SK-N-SH treated with all-trans-retinoic acid at 6 μM for 48 hours (cell line): Measurements from ENCODE around the gene FHIT.

Experiments
- ATAC-seq: fragments of 200-7000 bp; cut with Tn5 transposase; 3 replicates; pipeline ENCODE4 v1.9.1; 2020; ENCODE audit warnings: mild to moderate bottlenecking, moderate library complexity
- ARNTL ChIP-seq: fragments of 450-650 bp; formaldehyde crosslinking; IDR thresholded peaks from 2 replicates; pipeline ENCODE4 v1.5.0; 2020; ENCODE audit warnings: low read depth, mild to moderate bottlenecking, moderate library complexity, borderline replicate concordance
- BACH2 ChIP-seq: fragments of 250-450 bp; sonication (Bioruptor Pico); IDR thresholded peaks from 2 replicates; pipeline ENCODE4 v1.9.0; 2021; ENCODE audit warnings: mild to moderate bottlenecking, borderline replicate concordance
- ESRRG ChIP-seq: fragments of 250-450 bp; sonication (Bioruptor Pico); IDR thresholded peaks from 2 replicates; pipeline ENCODE4 v1.6.1; 2021; ENCODE audit warnings: mild to moderate bottlenecking
- GLIS3 ChIP-seq: fragments of 250-450 bp; sonication (Bioruptor Pico); IDR thresholded peaks from 2 replicates; pipeline ENCODE4 v1.5.0; 2020; ENCODE audit warnings: mild to moderate bottlenecking, moderate library complexity
- ISL1 ChIP-seq: fragments of 250-450 bp; sonication (Bioruptor Pico); IDR thresholded peaks from 2 replicates; pipeline ENCODE4 v2.1.2; 2022; ENCODE audit warnings: mild to moderate bottlenecking, moderate library complexity
- OSR1 ChIP-seq: fragments of 250-450 bp; sonication (Bioruptor Pico); IDR thresholded peaks from 2 replicates; pipeline ENCODE4 v1.8.0; 2022; ENCODE audit warnings: moderate library complexity, mild to moderate bottlenecking, inconsistent platforms
- PPARA ChIP-seq: fragments of 250-450 bp; sonication (Bioruptor Pico); IDR thresholded peaks from 2 replicates; pipeline ENCODE4 v1.5.0; 2020; ENCODE audit warnings: mild to moderate bottlenecking, borderline replicate concordance
- RARB ChIP-seq: fragments of 250-450 bp; sonication (Bioruptor Pico); IDR thresholded peaks from 2 replicates; pipeline ENCODE4 v1.8.0; 2021; ENCODE audit warnings: mild to moderate bottlenecking, moderate library complexity
- TCF4 ChIP-seq: fragments of 250-450 bp; sonication (Bioruptor Pico); IDR thresholded peaks from 2 replicates; pipeline ENCODE4 v1.8.0; 2021; ENCODE audit warnings: mild to moderate bottlenecking, moderate library complexity, borderline replicate concordance
- TOX ChIP-seq: fragments of 250-450 bp; sonication (Bioruptor Pico); IDR thresholded peaks from 2 replicates; pipeline ENCODE4 v1.8.0; 2021; ENCODE audit warnings: mild to moderate bottlenecking, moderate library complexity, borderline replicate concordance
- ZC3H10 ChIP-seq: fragments of 250-450 bp; sonication (Bioruptor Pico); IDR thresholded peaks from 2 replicates; pipeline ENCODE4 v1.5.1; 2021; ENCODE audit warnings: mild to moderate bottlenecking, moderate library complexity
- ZFP3 ChIP-seq: fragments of 250-450 bp; sonication (Bioruptor Pico); IDR thresholded peaks from 2 replicates; pipeline ENCODE4 v1.5.0; 2020; ENCODE audit warnings: mild to moderate bottlenecking, moderate library complexity
- ZFP30 ChIP-seq: fragments of 450-650 bp; formaldehyde crosslinking; IDR thresholded peaks from 2 replicates; pipeline ENCODE4 v1.5.0; 2022; ENCODE audit warnings: mild to moderate bottlenecking, moderate library complexity
- ZNF565 ChIP-seq: fragments of 450-650 bp; formaldehyde crosslinking; conservative IDR thresholded peaks from 2 replicates; pipeline ENCODE4 v1.5.0; 2020; ENCODE audit warnings: low read depth, mild to moderate bottlenecking, moderate library complexity
- ZNF70 ChIP-seq: fragments of 450-650 bp; formaldehyde crosslinking; IDR thresholded peaks from 2 replicates; pipeline ENCODE4 v1.5.0; 2020; ENCODE audit warnings: mild to moderate bottlenecking, moderate library complexity
- ZNF8 ChIP-seq: fragments of 450-650 bp; formaldehyde crosslinking; IDR thresholded peaks from 2 replicates; pipeline ENCODE4 v1.5.0; 2020; ENCODE audit warnings: mild to moderate bottlenecking, moderate library complexity
- TF ChIP-seq, protein P1 (sequence below): fragments of 250-450 bp; sonication (Bioruptor Pico); IDR thresholded peaks from 2 replicates; pipeline ENCODE4 v1.8.0; 2021; ENCODE audit warnings: low read depth, mild to moderate bottlenecking, moderate library complexity, borderline replicate concordance
- TF ChIP-seq, protein P2 (sequence below): fragments of 250-450 bp; sonication (Bioruptor Pico); IDR thresholded peaks from 2 replicates; pipeline ENCODE4 v1.5.1; 2020; ENCODE audit warnings: low read depth, mild to moderate bottlenecking, moderate library complexity
- TF ChIP-seq, protein P3 (sequence below): fragments of 250-450 bp; sonication (Bioruptor Pico); IDR thresholded peaks from 2 replicates; pipeline ENCODE4 v1.5.0; 2020; ENCODE audit warnings: mild to moderate bottlenecking, moderate library complexity
- TF ChIP-seq, protein P4 (sequence below): fragments of 250-450 bp; sonication (Bioruptor Pico); IDR thresholded peaks from 2 replicates; pipeline ENCODE4 v1.8.0; 2020; ENCODE audit warnings: mild to moderate bottlenecking, moderate library complexity, borderline replicate concordance
- TF ChIP-seq, protein P5 (sequence below): fragments of 250-450 bp; sonication (Bioruptor Pico); IDR thresholded peaks from 2 replicates; pipeline ENCODE4 v1.5.1; 2021; ENCODE audit warnings: mild to moderate bottlenecking, moderate library complexity

Gene FHIT

DNA sequence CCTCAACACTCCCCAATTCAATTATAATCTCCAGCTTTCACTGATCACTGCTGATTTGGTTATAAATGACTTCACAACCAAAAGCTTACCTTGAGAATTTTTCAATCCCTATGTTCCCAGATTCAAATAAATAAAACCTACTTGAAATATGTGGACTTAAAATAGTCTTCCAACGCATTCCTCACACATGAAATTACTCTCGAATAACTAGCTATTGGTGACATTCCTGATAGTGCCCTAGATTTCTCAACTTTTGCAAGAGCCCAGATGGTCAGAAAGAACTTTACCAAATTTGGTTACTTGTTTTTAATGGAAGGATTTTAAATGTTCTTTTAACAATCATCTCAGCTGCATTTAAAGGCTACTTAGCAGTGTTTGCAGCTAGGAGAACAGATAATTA lies 605.5 kb downstream of the FHIT start:
- ATAC-seq: no peak
- TF ChIP-seq TOX (CRISPR knock-in tag) (no peak), ISL1 (CRISPR knock-in tag) (no peak), OSR1 (CRISPR knock-in tag) (no peak), TCF4 (no peak), ZNF8 (CRISPR knock-in tag) (no peak), ZFP30 (CRISPR knock-in tag) (no peak), ZNF70 (CRISPR knock-in tag) (no peak), ZNF565 (no peak), PPARA (CRISPR knock-in tag) (no peak), ESRRG (no peak), BACH2 (no peak), RARB (no peak)
- TF ChIP-seq, protein P1, sequence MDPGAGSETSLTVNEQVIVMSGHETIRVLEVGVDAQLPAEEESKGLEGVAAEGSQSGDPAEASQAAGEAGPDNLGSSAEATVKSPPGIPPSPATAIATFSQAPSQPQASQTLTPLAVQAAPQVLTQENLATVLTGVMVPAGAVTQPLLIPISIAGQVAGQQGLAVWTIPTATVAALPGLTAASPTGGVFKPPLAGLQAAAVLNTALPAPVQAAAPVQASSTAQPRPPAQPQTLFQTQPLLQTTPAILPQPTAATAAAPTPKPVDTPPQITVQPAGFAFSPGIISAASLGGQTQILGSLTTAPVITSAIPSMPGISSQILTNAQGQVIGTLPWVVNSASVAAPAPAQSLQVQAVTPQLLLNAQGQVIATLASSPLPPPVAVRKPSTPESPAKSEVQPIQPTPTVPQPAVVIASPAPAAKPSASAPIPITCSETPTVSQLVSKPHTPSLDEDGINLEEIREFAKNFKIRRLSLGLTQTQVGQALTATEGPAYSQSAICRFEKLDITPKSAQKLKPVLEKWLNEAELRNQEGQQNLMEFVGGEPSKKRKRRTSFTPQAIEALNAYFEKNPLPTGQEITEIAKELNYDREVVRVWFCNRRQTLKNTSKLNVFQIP (CRISPR knock-in tag): no peak
- TF ChIP-seq, protein P2, sequence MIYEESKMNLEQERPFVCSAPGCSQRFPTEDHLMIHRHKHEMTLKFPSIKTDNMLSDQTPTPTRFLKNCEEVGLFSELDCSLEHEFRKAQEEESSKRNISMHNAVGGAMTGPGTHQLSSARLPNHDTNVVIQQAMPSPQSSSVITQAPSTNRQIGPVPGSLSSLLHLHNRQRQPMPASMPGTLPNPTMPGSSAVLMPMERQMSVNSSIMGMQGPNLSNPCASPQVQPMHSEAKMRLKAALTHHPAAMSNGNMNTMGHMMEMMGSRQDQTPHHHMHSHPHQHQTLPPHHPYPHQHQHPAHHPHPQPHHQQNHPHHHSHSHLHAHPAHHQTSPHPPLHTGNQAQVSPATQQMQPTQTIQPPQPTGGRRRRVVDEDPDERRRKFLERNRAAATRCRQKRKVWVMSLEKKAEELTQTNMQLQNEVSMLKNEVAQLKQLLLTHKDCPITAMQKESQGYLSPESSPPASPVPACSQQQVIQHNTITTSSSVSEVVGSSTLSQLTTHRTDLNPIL (CRISPR knock-in tag): no peak
- TF ChIP-seq, protein P3, sequence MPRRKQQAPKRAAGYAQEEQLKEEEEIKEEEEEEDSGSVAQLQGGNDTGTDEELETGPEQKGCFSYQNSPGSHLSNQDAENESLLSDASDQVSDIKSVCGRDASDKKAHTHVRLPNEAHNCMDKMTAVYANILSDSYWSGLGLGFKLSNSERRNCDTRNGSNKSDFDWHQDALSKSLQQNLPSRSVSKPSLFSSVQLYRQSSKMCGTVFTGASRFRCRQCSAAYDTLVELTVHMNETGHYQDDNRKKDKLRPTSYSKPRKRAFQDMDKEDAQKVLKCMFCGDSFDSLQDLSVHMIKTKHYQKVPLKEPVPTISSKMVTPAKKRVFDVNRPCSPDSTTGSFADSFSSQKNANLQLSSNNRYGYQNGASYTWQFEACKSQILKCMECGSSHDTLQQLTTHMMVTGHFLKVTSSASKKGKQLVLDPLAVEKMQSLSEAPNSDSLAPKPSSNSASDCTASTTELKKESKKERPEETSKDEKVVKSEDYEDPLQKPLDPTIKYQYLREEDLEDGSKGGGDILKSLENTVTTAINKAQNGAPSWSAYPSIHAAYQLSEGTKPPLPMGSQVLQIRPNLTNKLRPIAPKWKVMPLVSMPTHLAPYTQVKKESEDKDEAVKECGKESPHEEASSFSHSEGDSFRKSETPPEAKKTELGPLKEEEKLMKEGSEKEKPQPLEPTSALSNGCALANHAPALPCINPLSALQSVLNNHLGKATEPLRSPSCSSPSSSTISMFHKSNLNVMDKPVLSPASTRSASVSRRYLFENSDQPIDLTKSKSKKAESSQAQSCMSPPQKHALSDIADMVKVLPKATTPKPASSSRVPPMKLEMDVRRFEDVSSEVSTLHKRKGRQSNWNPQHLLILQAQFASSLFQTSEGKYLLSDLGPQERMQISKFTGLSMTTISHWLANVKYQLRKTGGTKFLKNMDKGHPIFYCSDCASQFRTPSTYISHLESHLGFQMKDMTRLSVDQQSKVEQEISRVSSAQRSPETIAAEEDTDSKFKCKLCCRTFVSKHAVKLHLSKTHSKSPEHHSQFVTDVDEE (CRISPR knock-in tag): no peak

DNA sequence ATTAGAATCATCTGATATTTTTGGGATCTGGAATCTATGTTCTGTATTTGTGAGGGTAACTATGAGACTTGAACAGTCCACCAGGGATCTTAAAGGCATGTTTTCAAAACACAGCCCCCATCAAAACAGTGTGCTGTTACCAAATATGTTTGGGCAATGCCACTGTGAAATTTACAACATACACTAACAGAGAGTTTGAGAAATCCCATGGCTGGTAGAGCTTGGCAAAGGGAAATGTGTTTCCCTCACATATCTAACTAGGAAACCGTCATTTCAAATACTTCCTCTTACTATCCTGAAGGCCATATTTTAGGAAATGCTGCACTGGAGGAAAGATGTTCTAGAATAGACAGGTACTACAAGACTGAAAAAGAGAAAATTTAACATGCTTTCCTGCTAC lies 607.4 kb downstream of the FHIT start:
- ATAC-seq: no peak
- TF ChIP-seq ESRRG (no peak), ZNF8 (CRISPR knock-in tag) (no peak), ZC3H10 (no peak), BACH2 (no peak), ISL1 (CRISPR knock-in tag) (no peak), ARNTL (CRISPR knock-in tag) (no peak), GLIS3 (no peak), RARB (no peak), TOX (CRISPR knock-in tag) (no peak), PPARA (CRISPR knock-in tag) (no peak), ZFP30 (CRISPR knock-in tag) (no peak), ZFP3 (no peak)
- TF ChIP-seq, protein P4, sequence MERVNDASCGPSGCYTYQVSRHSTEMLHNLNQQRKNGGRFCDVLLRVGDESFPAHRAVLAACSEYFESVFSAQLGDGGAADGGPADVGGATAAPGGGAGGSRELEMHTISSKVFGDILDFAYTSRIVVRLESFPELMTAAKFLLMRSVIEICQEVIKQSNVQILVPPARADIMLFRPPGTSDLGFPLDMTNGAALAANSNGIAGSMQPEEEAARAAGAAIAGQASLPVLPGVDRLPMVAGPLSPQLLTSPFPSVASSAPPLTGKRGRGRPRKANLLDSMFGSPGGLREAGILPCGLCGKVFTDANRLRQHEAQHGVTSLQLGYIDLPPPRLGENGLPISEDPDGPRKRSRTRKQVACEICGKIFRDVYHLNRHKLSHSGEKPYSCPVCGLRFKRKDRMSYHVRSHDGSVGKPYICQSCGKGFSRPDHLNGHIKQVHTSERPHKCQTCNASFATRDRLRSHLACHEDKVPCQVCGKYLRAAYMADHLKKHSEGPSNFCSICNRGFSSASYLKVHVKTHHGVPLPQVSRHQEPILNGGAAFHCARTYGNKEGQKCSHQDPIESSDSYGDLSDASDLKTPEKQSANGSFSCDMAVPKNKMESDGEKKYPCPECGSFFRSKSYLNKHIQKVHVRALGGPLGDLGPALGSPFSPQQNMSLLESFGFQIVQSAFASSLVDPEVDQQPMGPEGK (CRISPR knock-in tag): no peak
- TF ChIP-seq, protein P2 (CRISPR knock-in tag): no peak
- TF ChIP-seq, protein P5, sequence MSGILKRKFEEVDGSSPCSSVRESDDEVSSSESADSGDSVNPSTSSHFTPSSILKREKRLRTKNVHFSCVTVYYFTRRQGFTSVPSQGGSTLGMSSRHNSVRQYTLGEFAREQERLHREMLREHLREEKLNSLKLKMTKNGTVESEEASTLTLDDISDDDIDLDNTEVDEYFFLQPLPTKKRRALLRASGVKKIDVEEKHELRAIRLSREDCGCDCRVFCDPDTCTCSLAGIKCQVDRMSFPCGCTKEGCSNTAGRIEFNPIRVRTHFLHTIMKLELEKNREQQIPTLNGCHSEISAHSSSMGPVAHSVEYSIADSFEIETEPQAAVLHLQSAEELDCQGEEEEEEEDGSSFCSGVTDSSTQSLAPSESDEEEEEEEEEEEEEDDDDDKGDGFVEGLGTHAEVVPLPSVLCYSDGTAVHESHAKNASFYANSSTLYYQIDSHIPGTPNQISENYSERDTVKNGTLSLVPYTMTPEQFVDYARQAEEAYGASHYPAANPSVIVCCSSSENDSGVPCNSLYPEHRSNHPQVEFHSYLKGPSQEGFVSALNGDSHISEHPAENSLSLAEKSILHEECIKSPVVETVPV: no peak
- TF ChIP-seq, protein P3 (CRISPR knock-in tag): no peak
